HCT116 (cell line): ENCODE measurements around the gene SMYD3. TPM values are rescaled to one million over a fixed set of nuclear protein-coding genes. Genes with fewer than 3 reads are reported as not detected.

Experiments
- ATAC-seq: fragments of 200-7000 bp; cut with Tn5 transposase; 2 replicates; pipeline ENCODE4 v1.9.1; 2020; ENCODE audit warnings: mild to moderate bottlenecking, moderate library complexity
- BruUV-seq: library from RNA; stranded (reverse); fragments of 400-500 nt; replicated peaks from 2 replicates; lab custom pipeline; 2021; lab: Mats Ljungman, UMichigan
- CTCF ChIA-PET: fragments of 300-600 bp; sonication (Branson Sonifier 250); formaldehyde crosslinking; loops from one replicate; lab custom pipeline; 2021; ENCODE audit warnings: antibody characterized with exemption; lab: Charles Lee
- POLR2A ChIA-PET: fragments of 300-600, 350-600 bp; sonication (Branson Sonifier 250); formaldehyde crosslinking; loops from one replicate; lab custom pipeline; 2021; ENCODE audit warnings: antibody characterized with exemption; lab: Charles Lee
- RAD21 ChIA-PET, 2 experiments: fragments of 300-600 bp; sonication (Branson Sonifier 250); formaldehyde crosslinking; loops; one replicate each; lab custom pipeline; 2023; ENCODE audit warnings: low total read pairs in 2 of 2; ENCODE audit not compliant: uncharacterized antibody in 2 of 2, unreplicated experiment in 2 of 2, low non-redundant PET in 1 of 2; lab: Charles Lee
- DNase-seq: peaks from one replicate; pipeline ENCODE4 v3.0.0-alpha.2; 2010; ENCODE audit warnings: low read depth, low spot score
- H2AFZ ChIP-seq: fragments of 200-600 bp; shearing (Covaris generic), sonication (generic); 2 replicates; pipeline ENCODE4 v1.6.1; 2017; ENCODE audit warnings: low read depth, mixed run types, mixed read lengths, antibody characterized with exemption, low read length; ENCODE audit not compliant: poor library complexity, severe bottlenecking
- H3K27ac ChIP-seq: 2 replicates; pipeline ENCODE4 v1.5.1; 2012; ENCODE audit warnings: low read depth, low read length
- H3K27me3 ChIP-seq: fragments of 200-600 bp; sonication (generic); 2 replicates; pipeline ENCODE4 v1.6.1; 2016; ENCODE audit warnings: mixed run types, low read length, mixed read lengths; ENCODE audit not compliant: insufficient read depth
- H3K36me3 ChIP-seq, 2 experiments: fragments of 200-500 bp in 1 of 2; fragments of 200-600 bp in 1 of 2; sonication (Bioruptor generic) in 1 of 2; sonication (generic) in 1 of 2; 2 replicates each; pipeline versions ENCODE4 v1.5.1 to v1.6.1; 2014 to 2016; ENCODE audit warnings: low read length in 2 of 2, inconsistent platforms in 1 of 2, mixed read lengths in 1 of 2, mixed run types in 1 of 2; ENCODE audit not compliant: insufficient read depth in 2 of 2, control insufficient read depth in 1 of 2
- H3K4me1 ChIP-seq, 2 experiments: fragments of 200-600 bp in 1 of 2; sonication (generic) in 1 of 2; 2 replicates each; pipeline versions ENCODE4 v1.5.1 to v1.6.1; 2012 to 2017; ENCODE audit warnings: low read length in 2 of 2, inconsistent platforms in 1 of 2, mild to moderate bottlenecking in 1 of 2, mixed read lengths in 1 of 2, mixed run types in 1 of 2, moderate library complexity in 1 of 2; ENCODE audit not compliant: insufficient read depth in 2 of 2, control insufficient read depth in 1 of 2
- H3K4me2 ChIP-seq: fragments of 200-600 bp; sonication (generic); 2 replicates; pipeline ENCODE4 v1.6.1; 2017; ENCODE audit warnings: mixed run types, low read length, mixed read lengths
- H3K4me3 ChIP-seq, 2 experiments: fragments of 200-600 bp in 1 of 2; sonication (generic) in 1 of 2; replicated peaks in 1 of 2; 2 replicates each; pipeline ENCODE4 v1.5.1; 2011 to 2016; ENCODE audit warnings: low read length in 2 of 2, control low read depth in 1 of 2, low read depth in 1 of 2, mild to moderate bottlenecking in 1 of 2, mixed read lengths in 1 of 2, mixed run types in 1 of 2
- H3K79me2 ChIP-seq: fragments of 200-600 bp; sonication (generic); 2 replicates; pipeline ENCODE4 v1.6.1; 2017; ENCODE audit warnings: mild to moderate bottlenecking, mixed run types, low read length, moderate library complexity, mixed read lengths; ENCODE audit not compliant: insufficient read depth
- H3K9ac ChIP-seq: fragments of 200-600 bp; sonication (generic); 2 replicates; pipeline ENCODE4 v1.6.1; 2016; ENCODE audit warnings: low read length, mixed read lengths
- H3K9me2 ChIP-seq: fragments of 200-600 bp; sonication (generic), shearing (Covaris generic); 2 replicates; pipeline ENCODE4 v1.6.1; 2017; ENCODE audit warnings: mixed run types, mild to moderate bottlenecking, moderate library complexity; ENCODE audit not compliant: insufficient read depth
- H3K9me3 ChIP-seq, 2 experiments: fragments of 200-500 bp in 1 of 2; fragments of 200-600 bp in 1 of 2; sonication (Bioruptor generic) in 1 of 2; sonication (generic) in 1 of 2; 2 replicates each; pipeline ENCODE4 v1.6.1; 2014 to 2017; ENCODE audit warnings: low read length in 2 of 2, mixed read lengths in 2 of 2, inconsistent platforms in 1 of 2, low read depth in 1 of 2, mild to moderate bottlenecking in 1 of 2, mixed run types in 1 of 2, moderate library complexity in 1 of 2; ENCODE audit not compliant: control insufficient read depth in 1 of 2, insufficient read depth in 1 of 2
- H4K20me1 ChIP-seq: fragments of 200-600 bp; sonication (generic), shearing (Covaris generic); 2 replicates; pipeline ENCODE4 v1.6.1; 2017; ENCODE audit warnings: mixed run types, mild to moderate bottlenecking, moderate library complexity; ENCODE audit not compliant: insufficient read depth
- CBX3 ChIP-seq: IDR thresholded peaks from 2 replicates; pipeline ENCODE4 v1.6.1; 2012; ENCODE audit warnings: low read depth
- CEBPB ChIP-seq: IDR thresholded peaks from 2 replicates; pipeline ENCODE4 v1.6.1; 2012; ENCODE audit warnings: low read depth
- EGR1 ChIP-seq: IDR thresholded peaks from 2 replicates; pipeline ENCODE4 v1.6.1; 2012; ENCODE audit warnings: low read depth
- ELF1 ChIP-seq: IDR thresholded peaks from 2 replicates; pipeline ENCODE4 v1.6.1; 2012; ENCODE audit warnings: low read depth, borderline replicate concordance
- EZH2 ChIP-seq: fragments of 200-600 bp; sonication (generic); IDR thresholded peaks from 2 replicates; pipeline ENCODE4 v1.6.1; 2017; ENCODE audit warnings: antibody characterized with exemption, mixed run types
- EZH2phosphoT487 ChIP-seq: fragments of 200-600 bp; IDR thresholded peaks from 2 replicates; pipeline ENCODE4 v1.6.1; 2018; ENCODE audit warnings: antibody characterized with exemption, borderline replicate concordance
- FOSL1 ChIP-seq: IDR thresholded peaks from 2 replicates; pipeline ENCODE4 v1.6.1; 2012; ENCODE audit warnings: low read depth
- JUND ChIP-seq: IDR thresholded peaks from 2 replicates; pipeline ENCODE4 v1.6.1; 2012
- MAX ChIP-seq: IDR thresholded peaks from 2 replicates; pipeline ENCODE4 v1.6.1; 2012
- POLR2A ChIP-seq: IDR thresholded peaks from 2 replicates; pipeline ENCODE4 v1.7.0; 2011; ENCODE audit warnings: borderline replicate concordance; ENCODE audit not compliant: insufficient read depth, insufficient read length; ENCODE audit errors: extremely low read depth
- POLR2AphosphoS5 ChIP-seq: IDR thresholded peaks from 2 replicates; pipeline ENCODE4 v1.6.1; 2011; ENCODE audit warnings: mild to moderate bottlenecking, low read depth, low read length, moderate library complexity
- RAD21 ChIP-seq: IDR thresholded peaks from 2 replicates; pipeline ENCODE4 v1.6.1; 2012; ENCODE audit warnings: low read depth, mild to moderate bottlenecking
- REST ChIP-seq: IDR thresholded peaks from 2 replicates; pipeline ENCODE4 v1.6.1; 2012; ENCODE audit warnings: low read depth
- SIN3A ChIP-seq: IDR thresholded peaks from 2 replicates; pipeline ENCODE4 v1.6.1; 2012; ENCODE audit warnings: low read depth
- SP1 ChIP-seq: IDR thresholded peaks from 2 replicates; pipeline ENCODE4 v1.6.1; 2012; ENCODE audit warnings: low read depth
- SRF ChIP-seq: IDR thresholded peaks from 2 replicates; pipeline ENCODE4 v1.6.1; 2012; ENCODE audit warnings: low read depth
- TCF7L2 ChIP-seq: IDR thresholded peaks from 2 replicates; pipeline ENCODE4 v1.7.0; 2011; ENCODE audit warnings: borderline replicate concordance, inconsistent platforms; ENCODE audit not compliant: insufficient read depth, insufficient read length; ENCODE audit errors: extremely low read depth
- YY1 ChIP-seq: IDR thresholded peaks from 2 replicates; pipeline ENCODE4 v1.6.1; 2011; ENCODE audit warnings: low read length, low read depth, moderate library complexity, mild to moderate bottlenecking; ENCODE audit not compliant: insufficient replicate concordance; ENCODE audit errors: extremely low read depth
- ZBTB33 ChIP-seq: IDR thresholded peaks from 2 replicates; pipeline ENCODE4 v1.6.1; 2011; ENCODE audit warnings: mild to moderate bottlenecking, low read length, moderate library complexity; ENCODE audit not compliant: insufficient replicate concordance; ENCODE audit errors: extremely low read depth
- ZFX ChIP-seq: fragments of 450-650 bp; IDR thresholded peaks from 2 replicates; pipeline ENCODE4 v1.6.1; 2017
- intact Hi-C: fragments of 100-400 bp; cut with micrococcal nuclease; formaldehyde crosslinking; loops from 2 replicates; pipeline ENCODE4 v1.10.0; 2022
- total RNA-seq: library from RNA; stranded (reverse); gene quantifications from one replicate; pipeline ENCODE4 v1.2.1, GENCODE V29; 2021; ENCODE audit not compliant: unreplicated experiment

The SMYD3 gene
- total RNA-seq, 1 experiment from 2014 or later, result 33.6 TPM

GRCh38 chr1:245972476-245972875 is 534.6 kb downstream of the SMYD3 start:
- no peaks in the 10 kb centered on the region for H3K27me3 ChIP-seq
- TF ChIP-seq POLR2A, result no peak
- no peak for TF ChIP-seq SRF
- TF ChIP-seq CEBPB, result no peak
- TF ChIP-seq SIN3A, result no peak
- no peak for TF ChIP-seq EGR1
- TF ChIP-seq YY1, result no peak
- TF ChIP-seq CBX3, result no peak
- no peak for TF ChIP-seq EZH2
- TF ChIP-seq JUND, result no peak
- no peak for TF ChIP-seq ELF1
- TF ChIP-seq TCF7L2, result no peak
- no peak for TF ChIP-seq EZH2phosphoT487
- TF ChIP-seq MAX, result no peak
- no peak for TF ChIP-seq FOSL1
- no peak for TF ChIP-seq POLR2AphosphoS5
- TF ChIP-seq ZBTB33, result no peak
- no peak for TF ChIP-seq RAD21
- TF ChIP-seq REST, result no peak
- TF ChIP-seq ZFX, result no peak
- no peak for TF ChIP-seq SP1
- no peak overlapping the region for H3K9ac ChIP-seq
- no TSS peak for BruUV-seq
- RAD21 ChIA-PET, result no interaction called here
- H3K36me3 ChIP-seq, result no peaks in the 10 kb centered on the region
- H3K4me3 ChIP-seq, result no peak overlapping the region
- no peak overlapping the region for H2AFZ ChIP-seq
- intact Hi-C loops, result no loop called here
- H4K20me1 ChIP-seq, result no peaks in the 10 kb centered on the region; the same call in 1 of the 2 replicates
- H3K79me2 ChIP-seq, result no peaks in the 10 kb centered on the region
- POLR2A ChIA-PET, result no interaction called here
- ATAC-seq (no peak), DNase-seq (no peak)
- no peaks in the 10 kb centered on the region for H3K4me1 ChIP-seq
- no peaks in the 10 kb centered on the region for H3K9me3 ChIP-seq
- H3K4me2 ChIP-seq, result no peak overlapping the region
- H3K27ac ChIP-seq, result no peak overlapping the region
- CTCF ChIA-PET, result interaction anchor here (1.3 kb wide), 1 partner anchor 819 kb away, joined by 3 read pairs; no protein-coding TSS in a partner anchor
- no peaks in the 10 kb centered on the region for H3K9me2 ChIP-seq
